ENCODE results near the gene MKNK1. TPM values are rescaled to one million over a fixed set of nuclear protein-coding genes. Genes with fewer than 3 reads are reported as not detected.

Gene MKNK1
- total RNA-seq, 1 experiment from 2014 or later, result 12.9 TPM

- Histone ChIP-seq H3K4me1 (ENCODE audit: insufficient read depth, low read length) (peaks cover 6% of the 10 kb centered on the region; the same call in 1 of the 2 replicates), H3K4me2 (ENCODE audit: insufficient read depth, insufficient read length, low read length) (peak overlapping the region; percentile 27), H3K79me2 (ENCODE audit: insufficient read depth, low read length) (no peaks in the 10 kb centered on the region), H3K14ac (ENCODE audit: insufficient read depth, low read length) (no peak overlapping the region), H2AFZ (ENCODE audit: low read length) (no peak overlapping the region), H2BK120ac (ENCODE audit: low read depth, low read length, poor library complexity, severe bottlenecking) (no peak overlapping the region), H2BK20ac (ENCODE audit: low read depth, low read length, poor library complexity, severe bottlenecking) (no peak overlapping the region), H2BK12ac (ENCODE audit: insufficient read length, low read depth, low read length) (no peak overlapping the region), H3K4ac (ENCODE audit: low read depth, low read length) (no peak overlapping the region), H3K79me1 (ENCODE audit: insufficient read depth, low read depth, low read length, poor library complexity, severe bottlenecking) (no peaks in the 10 kb centered on the region), H4K91ac (ENCODE audit: insufficient read length, low read depth, low read length) (no peak overlapping the region), H3K18ac (ENCODE audit: insufficient read length, low read depth, low read length) (no peak overlapping the region), H3T11ph (ENCODE audit: low read length) (no peak overlapping the region), H3K23ac (ENCODE audit: insufficient read length, low read depth, low read length) (no peak overlapping the region), H3K23me2 (ENCODE audit: insufficient read length, low read depth, low read length, poor library complexity, severe bottlenecking) (no peaks in the 10 kb centered on the region), H3K56ac (ENCODE audit: insufficient read length, low read depth, low read length) (no peak overlapping the region), H4K20me1 (ENCODE audit: control insufficient read depth, insufficient read depth, insufficient read length) (no peaks in the 10 kb centered on the region), H3K27me3 (ENCODE audit: insufficient read depth, low read length) (peaks cover 14% of the 10 kb centered on the region; the same call in 1 of the 2 replicates), H3K9ac (ENCODE audit: extremely low read depth, insufficient read length, low read length) (no peak overlapping the region), H2AK5ac (ENCODE audit: insufficient read length, low read length) (no peak overlapping the region), H4K8ac (replicated peaks; ENCODE audit: insufficient read length, low read depth, low read length) (no peak overlapping the region), H3K9me3 (ENCODE audit: control insufficient read depth, low read depth, low read length) (no peaks in the 10 kb centered on the region), H2BK15ac (ENCODE audit: low read depth, low read length) (no peak overlapping the region), H4K5ac (ENCODE audit: insufficient read length, low read depth, low read length) (no peak overlapping the region), H2BK5ac (ENCODE audit: insufficient read length, low read length) (no peak overlapping the region), H3K27ac (ENCODE audit: insufficient read length, low read depth, low read length) (no peak overlapping the region)
- Mint-ChIP-seq H3K4me1 (peaks cover 72 to 73% of the 10 kb centered on the region in 2 experiments), H3K36me3 (ENCODE audit: insufficient read depth in 1 of 3, low read depth in 3 of 3) (no peaks in the 10 kb centered on the region), H3K4me3 (peak overlapping the region in 1 of 2 experiments; percentile 49; a peak in 1 of 5 replicates), H3K27me3 (ENCODE audit: low read depth) (peaks cover 100% of the 10 kb centered on the region), H3K9me3 (no peaks in the 10 kb centered on the region; a peak in 2 of 5 replicates), H3K27ac (peak overlapping the region in 1 of 3 experiments; percentile 46; a peak in 1 of 7 replicates)
- TF ChIP-seq CTCF (conservative IDR thresholded peaks at IDR 0.05), result no peak
- WGBS (ENCODE audit: extremely low coverage, insufficient read length, low lambda C conversion rate), result no CpG with 5 or more reads among the region's 14 CpGs
- peak; percentile 88 for DNase-seq
These were observed 77.3 kb downstream of the MKNK1 start for GRCh38 chr1:46526691-46527291.

Data from H9 (cell line).